Measurements from ENCODE around the gene ZNF536. TPM values are rescaled to one million over a fixed set of nuclear protein-coding genes. Genes with fewer than 3 reads are reported as not detected.

ZNF536 gene
- polyA plus RNA-seq, 1 donor (not counting 4 experiments of a cell fraction or from before 2014, with no cell fraction given), result not detected

DNA sequence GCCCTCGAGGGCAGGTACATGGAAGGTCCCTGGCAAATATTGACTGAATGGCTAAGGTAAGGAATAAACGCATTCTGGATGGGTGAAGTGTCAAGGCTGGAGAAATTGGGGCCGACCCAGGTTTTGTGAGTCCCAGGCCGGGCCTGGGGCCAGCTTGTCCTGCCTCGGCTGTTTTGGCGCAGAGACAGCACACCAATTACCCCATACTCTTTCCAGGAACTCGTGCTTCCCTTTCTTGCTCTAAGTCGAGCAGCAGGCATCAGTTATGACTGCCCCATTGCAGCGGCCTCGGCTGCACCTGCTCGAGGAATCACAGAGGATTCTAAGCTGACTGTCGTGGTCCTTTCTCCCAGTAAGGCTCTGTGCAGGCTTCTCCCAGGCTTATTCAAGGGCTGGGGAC is 67.1 kb downstream of the ZNF536 start:
- no peaks in the 10 kb centered on the region for H3K4me1 ChIP-seq (ENCODE audit: control insufficient read depth, extremely low read depth, insufficient read depth, low read length)
- no peak for DNase-seq (ENCODE audit: low read depth, low spot score)
- H3K79me2 ChIP-seq (ENCODE audit: control insufficient read depth, insufficient read depth, low read length), result no peaks in the 10 kb centered on the region
- FAIRE-seq, result no peak
- dilution Hi-C loops (cut with MboI; ENCODE audit: extremely low pct_ligation_motif_present, low sequenced_read_pairs), result no loop called here
- no peak overlapping the region for H3K4me3 ChIP-seq (ENCODE audit: control insufficient read depth in 2 of 3, extremely low read depth in 1 of 3, insufficient read depth in 2 of 3, low read depth in 1 of 3, low read length in 3 of 3)
- H3K36me3 ChIP-seq (ENCODE audit: control insufficient read depth in 2 of 2, extremely low read depth in 1 of 2, insufficient read depth in 2 of 2, low read length in 2 of 2), result no peaks in the 10 kb centered on the region
- no peaks in the 10 kb centered on the region for H3K27me3 ChIP-seq (ENCODE audit: control insufficient read depth, extremely low read depth, insufficient read depth, low read length)
- H3K9me3 ChIP-seq (ENCODE audit: control insufficient read depth, low read depth, low read length), result peaks cover 19% of the 10 kb centered on the region
- no peak for TF ChIP-seq EZH2 (IDR thresholded peaks at IDR 0.05; ENCODE audit: low read length)
- TF ChIP-seq, protein P1, sequence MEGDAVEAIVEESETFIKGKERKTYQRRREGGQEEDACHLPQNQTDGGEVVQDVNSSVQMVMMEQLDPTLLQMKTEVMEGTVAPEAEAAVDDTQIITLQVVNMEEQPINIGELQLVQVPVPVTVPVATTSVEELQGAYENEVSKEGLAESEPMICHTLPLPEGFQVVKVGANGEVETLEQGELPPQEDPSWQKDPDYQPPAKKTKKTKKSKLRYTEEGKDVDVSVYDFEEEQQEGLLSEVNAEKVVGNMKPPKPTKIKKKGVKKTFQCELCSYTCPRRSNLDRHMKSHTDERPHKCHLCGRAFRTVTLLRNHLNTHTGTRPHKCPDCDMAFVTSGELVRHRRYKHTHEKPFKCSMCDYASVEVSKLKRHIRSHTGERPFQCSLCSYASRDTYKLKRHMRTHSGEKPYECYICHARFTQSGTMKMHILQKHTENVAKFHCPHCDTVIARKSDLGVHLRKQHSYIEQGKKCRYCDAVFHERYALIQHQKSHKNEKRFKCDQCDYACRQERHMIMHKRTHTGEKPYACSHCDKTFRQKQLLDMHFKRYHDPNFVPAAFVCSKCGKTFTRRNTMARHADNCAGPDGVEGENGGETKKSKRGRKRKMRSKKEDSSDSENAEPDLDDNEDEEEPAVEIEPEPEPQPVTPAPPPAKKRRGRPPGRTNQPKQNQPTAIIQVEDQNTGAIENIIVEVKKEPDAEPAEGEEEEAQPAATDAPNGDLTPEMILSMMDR (optimal IDR thresholded peaks at IDR 0.05 in 1 of 3, IDR thresholded peaks at IDR 0.05 in 1 of 3, conservative IDR thresholded peaks at IDR 0.05 in 1 of 3; ENCODE audit: extremely low read depth in 1 of 3, insufficient read depth in 2 of 3, low read length in 3 of 3), result no peak
- no peak overlapping the region for H3K9ac ChIP-seq (ENCODE audit: control insufficient read depth, extremely low read depth, insufficient read depth, low read length)
- H2AFZ ChIP-seq (ENCODE audit: control insufficient read depth, low read length), result no peak overlapping the region
- no peaks in the 10 kb centered on the region for H3K9me1 ChIP-seq (ENCODE audit: control insufficient read depth, extremely low read depth, insufficient read depth, low read length)
- H3K27ac ChIP-seq (ENCODE audit: control insufficient read depth, insufficient read depth, low read length), result no peak overlapping the region
- no peaks in the 10 kb centered on the region for H4K20me1 ChIP-seq (ENCODE audit: control insufficient read depth, extremely low read depth, insufficient read depth, low read length)
- H3K4me2 ChIP-seq (ENCODE audit: control insufficient read depth, extremely low read depth, insufficient read depth, low read depth, low read length), result no peak overlapping the region

DNA sequence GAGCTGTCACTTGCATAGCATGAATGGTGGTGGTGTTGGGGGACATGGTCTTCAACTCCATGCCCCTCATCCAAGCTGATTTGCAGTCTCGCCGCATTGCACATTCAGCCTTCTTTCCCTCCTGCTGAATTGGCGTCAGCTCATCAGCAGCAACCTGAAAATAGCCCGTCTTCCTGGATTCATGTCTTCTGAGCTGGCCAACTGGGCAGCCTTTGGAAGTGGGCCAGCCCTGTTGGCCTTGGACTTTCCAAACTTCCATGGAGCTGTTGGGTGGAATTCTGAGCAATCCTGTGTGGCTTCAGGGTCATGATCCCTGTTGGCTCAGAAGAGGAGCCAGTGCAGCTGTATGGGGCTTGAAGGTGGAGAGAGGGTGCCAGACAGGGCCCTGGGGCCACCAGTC is 68.8 kb downstream of the ZNF536 start:
- H3K4me1 ChIP-seq (ENCODE audit: control insufficient read depth, extremely low read depth, insufficient read depth, low read length), result no peaks in the 10 kb centered on the region
- TF ChIP-seq, protein P1 (optimal IDR thresholded peaks at IDR 0.05 in 1 of 3, IDR thresholded peaks at IDR 0.05 in 1 of 3, conservative IDR thresholded peaks at IDR 0.05 in 1 of 3; ENCODE audit: extremely low read depth in 1 of 3, insufficient read depth in 2 of 3, low read length in 3 of 3), result no peak
- no peak for TF ChIP-seq EZH2 (IDR thresholded peaks at IDR 0.05; ENCODE audit: low read length)
- dilution Hi-C loops (cut with MboI; ENCODE audit: extremely low pct_ligation_motif_present, low sequenced_read_pairs), result no loop called here
- no peaks in the 10 kb centered on the region for H3K79me2 ChIP-seq (ENCODE audit: control insufficient read depth, insufficient read depth, low read length)
- H3K9me3 ChIP-seq (ENCODE audit: control insufficient read depth, low read depth, low read length), result peaks cover 14% of the 10 kb centered on the region
- no peaks in the 10 kb centered on the region for H3K9me1 ChIP-seq (ENCODE audit: control insufficient read depth, extremely low read depth, insufficient read depth, low read length)
- no peak overlapping the region for H2AFZ ChIP-seq (ENCODE audit: control insufficient read depth, low read length)
- no peak overlapping the region for H3K9ac ChIP-seq (ENCODE audit: control insufficient read depth, extremely low read depth, insufficient read depth, low read length)
- H3K36me3 ChIP-seq (ENCODE audit: control insufficient read depth in 2 of 2, extremely low read depth in 1 of 2, insufficient read depth in 2 of 2, low read length in 2 of 2), result no peaks in the 10 kb centered on the region
- FAIRE-seq (no peak), DNase-seq (ENCODE audit: low read depth, low spot score) (no peak)
- no peaks in the 10 kb centered on the region for H3K27me3 ChIP-seq (ENCODE audit: control insufficient read depth, extremely low read depth, insufficient read depth, low read length)
- H3K27ac ChIP-seq (ENCODE audit: control insufficient read depth, insufficient read depth, low read length), result no peak overlapping the region
- no peak overlapping the region for H3K4me2 ChIP-seq (ENCODE audit: control insufficient read depth, extremely low read depth, insufficient read depth, low read depth, low read length)
- no peak overlapping the region for H3K4me3 ChIP-seq (ENCODE audit: control insufficient read depth in 2 of 3, extremely low read depth in 1 of 3, insufficient read depth in 2 of 3, low read depth in 1 of 3, low read length in 3 of 3)
- H4K20me1 ChIP-seq (ENCODE audit: control insufficient read depth, extremely low read depth, insufficient read depth, low read length), result no peaks in the 10 kb centered on the region

All from keratinocyte (primary cell).